HepG2 (cell line): ENCODE data around the gene RBM18. TPM values are rescaled to one million over a fixed set of nuclear protein-coding genes. Genes with fewer than 3 reads are reported as not detected.

Experiments used
- ATAC-seq: fragments of 200-7000 bp; cut with Tn5 transposase; 3 replicates; pipeline ENCODE4 v1.9.1; 2020; ENCODE audit warnings: mild to moderate bottlenecking, moderate library complexity
- BruUV-seq: library from RNA; stranded (reverse); fragments of 400-500 nt; replicated peaks from 2 replicates; lab custom pipeline; 2021; lab: Mats Ljungman, UMichigan
- CTCF ChIA-PET: fragments of 300-600 bp; formaldehyde crosslinking; extraction: SDS; loops from one replicate; lab custom pipeline; 2021; ENCODE audit warnings: low total read pairs, inconsistent platforms, low intra/inter-chr PET ratio; lab: Yijun Ruan, JAX
- POLR2A ChIA-PET: fragments of 350-600 bp; sonication (Branson Sonifier 250); formaldehyde crosslinking; loops from one replicate; lab custom pipeline; 2020; ENCODE audit warnings: antibody characterized with exemption, inconsistent platforms; lab: Yijun Ruan, JAX
- DNase-seq: peaks from one replicate; pipeline ENCODE4 v3.0.0-alpha.2; 2015; ENCODE audit warnings: low spot score
- FAIRE-seq: peaks from 3 replicates; lab custom pipeline; 2011; peaks lifted over from hg19 to GRCh38; lab: Jason Lieb, UNC
- H2AFZ ChIP-seq: one replicate; pipeline ENCODE4 v1.6.1; 2011; ENCODE audit warnings: low read length, inconsistent platforms
- H3K27ac ChIP-seq: fragments of 300-600 bp; 3 replicates; pipeline ENCODE4 v1.8.0; 2011; ENCODE audit warnings: mixed run types, mild to moderate bottlenecking, mixed read lengths, low read length, inconsistent platforms; ENCODE audit not compliant: insufficient read depth; ENCODE audit errors: extremely low read length
- H3K27me3 ChIP-seq, 2 experiments: fragments of 200-600 bp in 1 of 2; 2 replicates in 1 of 2; 3 replicates in 1 of 2; pipeline versions ENCODE4 v1.6.0 to v1.8.0; 2011; ENCODE audit warnings: low read length in 2 of 2, mild to moderate bottlenecking in 2 of 2, moderate library complexity in 2 of 2, inconsistent platforms in 1 of 2; ENCODE audit not compliant: insufficient read depth in 2 of 2, control insufficient read depth in 1 of 2
- H3K36me3 ChIP-seq, 2 experiments: fragments of 200-600 bp in 1 of 2; replicated peaks in 1 of 2; 2 replicates in 1 of 2; 3 replicates in 1 of 2; pipeline versions ENCODE4 v1.5.1 to v1.8.0; 2011; ENCODE audit warnings: low read length in 2 of 2, inconsistent platforms in 1 of 2; ENCODE audit not compliant: insufficient read depth in 2 of 2, control insufficient read depth in 1 of 2
- H3K4me1 ChIP-seq: 2 replicates; pipeline ENCODE4 v1.5.1; 2012; ENCODE audit warnings: low read length, inconsistent platforms; ENCODE audit not compliant: insufficient read depth
- H3K4me2 ChIP-seq: 2 replicates; pipeline ENCODE4 v1.6.0; 2011; ENCODE audit warnings: low read depth, low read length, inconsistent platforms
- H3K4me3 ChIP-seq, 3 experiments: fragments of 200-600 bp in 1 of 3; sonication (generic), shearing (Covaris generic) in 1 of 3; replicated peaks in 1 of 3; 2 replicates each; pipeline ENCODE4 v1.5.1; 2011 to 2016; ENCODE audit warnings: low read length in 3 of 3, inconsistent platforms in 2 of 3, low read depth in 2 of 3, mild to moderate bottlenecking in 2 of 3, control low read depth in 1 of 3, mixed read lengths in 1 of 3; ENCODE audit not compliant: insufficient read depth in 1 of 3
- H3K79me2 ChIP-seq: one replicate; pipeline ENCODE4 v1.6.1; 2011; ENCODE audit warnings: low read length, inconsistent platforms; ENCODE audit not compliant: insufficient read depth
- H3K9ac ChIP-seq: 2 replicates; pipeline ENCODE4 v1.6.0; 2011; ENCODE audit warnings: mild to moderate bottlenecking, low read depth, low read length, inconsistent platforms; ENCODE audit not compliant: insufficient read depth
- H3K9me3 ChIP-seq: 2 replicates; pipeline ENCODE4 v1.5.1; 2012; ENCODE audit warnings: mild to moderate bottlenecking, low read length
- H4K20me1 ChIP-seq: 2 replicates; pipeline ENCODE4 v1.6.0; 2011; ENCODE audit warnings: inconsistent platforms, mild to moderate bottlenecking, low read length, moderate library complexity; ENCODE audit not compliant: insufficient read depth
- ARID2 ChIP-seq: sonication (generic); formaldehyde crosslinking; IDR thresholded peaks from 2 replicates; pipeline ENCODE4 v1.8.1; 2022; ENCODE audit warnings: mild to moderate bottlenecking, missing genetic modification reagents, borderline replicate concordance
- MEIS1 ChIP-seq: sonication (generic); formaldehyde crosslinking; IDR thresholded peaks from 2 replicates; pipeline ENCODE4 v1.9.0; 2021; ENCODE audit warnings: mild to moderate bottlenecking, missing genetic modification reagents, moderate library complexity, borderline replicate concordance
- MYC ChIP-seq: sonication (generic); formaldehyde crosslinking; IDR thresholded peaks from 2 replicates; pipeline ENCODE4 v1.9.0; 2021; ENCODE audit warnings: missing genetic modification reagents, borderline replicate concordance
- MYNN ChIP-seq: sonication (generic); formaldehyde crosslinking; IDR thresholded peaks from 2 replicates; pipeline ENCODE4 v1.4.0; 2020; ENCODE audit warnings: mild to moderate bottlenecking, low read depth, missing genetic modification reagents
- PHF8 ChIP-seq: sonication (generic); formaldehyde crosslinking; IDR thresholded peaks from 2 replicates; pipeline ENCODE4 v1.5.0; 2020; ENCODE audit warnings: missing genetic modification reagents
- STAG1 ChIP-seq: sonication (generic); formaldehyde crosslinking; IDR thresholded peaks from 2 replicates; pipeline ENCODE4 v1.4.0; 2020; ENCODE audit warnings: missing genetic modification reagents
- WGBS: methylation state at CpG from one replicate; pipeline ENCODE4 v1.1.6; 2017; ENCODE audit warnings: low lambda C conversion rate; 5-methylcytosine and 5-hydroxymethylcytosine counted together
- in situ Hi-C: cut with HindIII; loops from 2 replicates; pipeline ENCODE4 v1.10.0; 2017; ENCODE audit warnings: low pct_unique_long_range_greater_than_20kb; ENCODE audit not compliant: extremely low pct_ligation_motif_present
- intact Hi-C: fragments of 100-400 bp; cut with micrococcal nuclease; formaldehyde crosslinking; loops from one replicate; pipeline ENCODE4 v1.10.0; 2022; ENCODE audit not compliant: unreplicated experiment
- polyA plus RNA-seq, 8 experiments: library from polyadenylated mRNA; depleted of rRNA in 3 of 8; stranded (reverse) in 7 of 8; unstranded in 1 of 8; fragments of >200 nt; fragmentation: Illumina TruSeq in 4 of 8; extraction: Trizol in 4 of 8; gene quantifications; 2 replicates each; pipeline versions ENCODE4 v1.2.1 to v1.2.3, GENCODE V29; 2011 to 2016; ENCODE audit warnings: low read depth in 4 of 8, missing spikeins in 1 of 8, mixed read lengths in 1 of 8; ENCODE audit not compliant: insufficient read depth in 1 of 8
- total RNA-seq, 5 experiments: library from RNA; depleted of rRNA; stranded (reverse); fragments of >200 nt; fragmentation: Illumina TruSeq; extraction: Trizol; gene quantifications; 2 replicates each; pipeline ENCODE4 v1.2.3, GENCODE V29; 2016; ENCODE audit warnings: low read depth in 1 of 5

The RBM18 gene
- total and polyA plus RNA-seq, 2 of the 13 experiments (the other 11 are each of a cell fraction or from before 2014, with no cell fraction given): 12.6 to 16.6 TPM

GRCh38 chr9:122192261-122192875, 72.3 kb downstream of the RBM18 start:
- Histone ChIP-seq H3K4me3 (no peak overlapping the region), H2AFZ (no peak overlapping the region), H3K36me3 (no peaks in the 10 kb centered on the region), H3K27me3 (no peaks in the 10 kb centered on the region), H3K4me2 (no peak overlapping the region), H3K4me1 (peaks cover 66% of the 10 kb centered on the region), H3K9me3 (no peaks in the 10 kb centered on the region), H3K79me2 (no peaks in the 10 kb centered on the region), H3K27ac (no peak overlapping the region), H3K9ac (no peak overlapping the region), H4K20me1 (no peaks in the 10 kb centered on the region)
- peak; percentile 12; the same call in 1 of the 3 replicates for ATAC-seq
- no peak for FAIRE-seq
- CTCF ChIA-PET: no interaction called here
- POLR2A ChIA-PET: interaction anchor here (1.7 kb wide), 1 partner anchor 72 kb away, joined by 10 read pairs; the partner anchor contains the start of genes MRRF and RBM18
- no TSS peak for BruUV-seq
- intact Hi-C loops: no loop called here
- in situ Hi-C loops: no loop called here
- 45% methylated on average over 4 of the region's 5 CpGs for WGBS
- no peak for DNase-seq
- TF ChIP-seq MYNN (CRISPR knock-in tag): no peak
- TF ChIP-seq STAG1 (CRISPR knock-in tag): peak; percentile 15; the same call in 1 of the 2 replicates
- TF ChIP-seq PHF8: no peak
- TF ChIP-seq MEIS1 (CRISPR knock-in tag): 0 out of 2 replicates have a peak, but pooled peaks have one; percentile 38

- CTCF ChIA-PET: no interaction called here
- Histone ChIP-seq H3K27ac (no peak overlapping the region), H3K4me2 (no peak overlapping the region), H3K9ac (no peak overlapping the region), H3K27me3 (no peaks in the 10 kb centered on the region), H4K20me1 (no peaks in the 10 kb centered on the region), H3K36me3 (no peaks in the 10 kb centered on the region), H3K9me3 (no peaks in the 10 kb centered on the region), H3K79me2 (no peaks in the 10 kb centered on the region), H3K4me3 (no peak overlapping the region), H2AFZ (no peak overlapping the region), H3K4me1 (peaks cover 67% of the 10 kb centered on the region)
- FAIRE-seq (no peak), DNase-seq (no peak), ATAC-seq (peak; percentile 9; the same call in 1 of the 3 replicates)
- in situ Hi-C loops (no loop called here), intact Hi-C loops (no loop called here)
- BruUV-seq: no TSS peak
- WGBS: 59% methylated on average over 9 of the region's 11 CpGs
- POLR2A ChIA-PET: interaction anchor here (1.7 to 2.8 kb wide), 2 partner anchors 11 to 73 kb away, joined by 10 to 15 read pairs; partner anchors contain the start of genes MRRF and RBM18
- TF ChIP-seq MYC (CRISPR knock-in tag) (0 out of 2 replicates have a peak, but pooled peaks have one; percentile 17), ARID2 (CRISPR knock-in tag) (no peak)
These were observed 73.1 kb downstream of the RBM18 start for GRCh38 chr9:122191584-122191983.
